HCT116 (cell line): ENCODE measurements around the gene HS6ST1. TPM values are rescaled to one million over a fixed set of nuclear protein-coding genes. Genes with fewer than 3 reads are reported as not detected.

Experiments
- ATAC-seq: fragments of 200-7000 bp; cut with Tn5 transposase; 2 replicates; pipeline ENCODE4 v1.9.1; 2020; ENCODE audit warnings: mild to moderate bottlenecking, moderate library complexity
- BruUV-seq: library from RNA; stranded (reverse); fragments of 400-500 nt; replicated peaks from 2 replicates; lab custom pipeline; 2021; lab: Mats Ljungman, UMichigan
- CTCF ChIA-PET: fragments of 300-600 bp; sonication (Branson Sonifier 250); formaldehyde crosslinking; loops from one replicate; lab custom pipeline; 2021; ENCODE audit warnings: antibody characterized with exemption; lab: Charles Lee
- POLR2A ChIA-PET: fragments of 300-600, 350-600 bp; sonication (Branson Sonifier 250); formaldehyde crosslinking; loops from one replicate; lab custom pipeline; 2021; ENCODE audit warnings: antibody characterized with exemption; lab: Charles Lee
- RAD21 ChIA-PET, 2 experiments: fragments of 300-600 bp; sonication (Branson Sonifier 250); formaldehyde crosslinking; loops; one replicate each; lab custom pipeline; 2023; ENCODE audit warnings: low total read pairs in 2 of 2; ENCODE audit not compliant: uncharacterized antibody in 2 of 2, unreplicated experiment in 2 of 2, low non-redundant PET in 1 of 2; lab: Charles Lee
- DNase-seq: peaks from one replicate; pipeline ENCODE4 v3.0.0-alpha.2; 2010; ENCODE audit warnings: low read depth, low spot score
- H2AFZ ChIP-seq: fragments of 200-600 bp; shearing (Covaris generic), sonication (generic); 2 replicates; pipeline ENCODE4 v1.6.1; 2017; ENCODE audit warnings: low read depth, mixed run types, mixed read lengths, antibody characterized with exemption, low read length; ENCODE audit not compliant: poor library complexity, severe bottlenecking
- H3K27ac ChIP-seq: 2 replicates; pipeline ENCODE4 v1.5.1; 2012; ENCODE audit warnings: low read depth, low read length
- H3K27me3 ChIP-seq: fragments of 200-600 bp; sonication (generic); 2 replicates; pipeline ENCODE4 v1.6.1; 2016; ENCODE audit warnings: mixed run types, low read length, mixed read lengths; ENCODE audit not compliant: insufficient read depth
- H3K36me3 ChIP-seq, 2 experiments: fragments of 200-500 bp in 1 of 2; fragments of 200-600 bp in 1 of 2; sonication (Bioruptor generic) in 1 of 2; sonication (generic) in 1 of 2; 2 replicates each; pipeline versions ENCODE4 v1.5.1 to v1.6.1; 2014 to 2016; ENCODE audit warnings: low read length in 2 of 2, inconsistent platforms in 1 of 2, mixed read lengths in 1 of 2, mixed run types in 1 of 2; ENCODE audit not compliant: insufficient read depth in 2 of 2, control insufficient read depth in 1 of 2
- H3K4me1 ChIP-seq, 2 experiments: fragments of 200-600 bp in 1 of 2; sonication (generic) in 1 of 2; 2 replicates each; pipeline versions ENCODE4 v1.5.1 to v1.6.1; 2012 to 2017; ENCODE audit warnings: low read length in 2 of 2, inconsistent platforms in 1 of 2, mild to moderate bottlenecking in 1 of 2, mixed read lengths in 1 of 2, mixed run types in 1 of 2, moderate library complexity in 1 of 2; ENCODE audit not compliant: insufficient read depth in 2 of 2, control insufficient read depth in 1 of 2
- H3K4me2 ChIP-seq: fragments of 200-600 bp; sonication (generic); 2 replicates; pipeline ENCODE4 v1.6.1; 2017; ENCODE audit warnings: mixed run types, low read length, mixed read lengths
- H3K4me3 ChIP-seq, 2 experiments: fragments of 200-600 bp in 1 of 2; sonication (generic) in 1 of 2; replicated peaks in 1 of 2; 2 replicates each; pipeline ENCODE4 v1.5.1; 2011 to 2016; ENCODE audit warnings: low read length in 2 of 2, control low read depth in 1 of 2, low read depth in 1 of 2, mild to moderate bottlenecking in 1 of 2, mixed read lengths in 1 of 2, mixed run types in 1 of 2
- H3K79me2 ChIP-seq: fragments of 200-600 bp; sonication (generic); 2 replicates; pipeline ENCODE4 v1.6.1; 2017; ENCODE audit warnings: mild to moderate bottlenecking, mixed run types, low read length, moderate library complexity, mixed read lengths; ENCODE audit not compliant: insufficient read depth
- H3K9ac ChIP-seq: fragments of 200-600 bp; sonication (generic); 2 replicates; pipeline ENCODE4 v1.6.1; 2016; ENCODE audit warnings: low read length, mixed read lengths
- H3K9me2 ChIP-seq: fragments of 200-600 bp; sonication (generic), shearing (Covaris generic); 2 replicates; pipeline ENCODE4 v1.6.1; 2017; ENCODE audit warnings: mixed run types, mild to moderate bottlenecking, moderate library complexity; ENCODE audit not compliant: insufficient read depth
- H3K9me3 ChIP-seq, 2 experiments: fragments of 200-500 bp in 1 of 2; fragments of 200-600 bp in 1 of 2; sonication (Bioruptor generic) in 1 of 2; sonication (generic) in 1 of 2; 2 replicates each; pipeline ENCODE4 v1.6.1; 2014 to 2017; ENCODE audit warnings: low read length in 2 of 2, mixed read lengths in 2 of 2, inconsistent platforms in 1 of 2, low read depth in 1 of 2, mild to moderate bottlenecking in 1 of 2, mixed run types in 1 of 2, moderate library complexity in 1 of 2; ENCODE audit not compliant: control insufficient read depth in 1 of 2, insufficient read depth in 1 of 2
- H4K20me1 ChIP-seq: fragments of 200-600 bp; sonication (generic), shearing (Covaris generic); 2 replicates; pipeline ENCODE4 v1.6.1; 2017; ENCODE audit warnings: mixed run types, mild to moderate bottlenecking, moderate library complexity; ENCODE audit not compliant: insufficient read depth
- ATF3 ChIP-seq: IDR thresholded peaks from 2 replicates; pipeline ENCODE4 v1.6.1; 2012
- CBX3 ChIP-seq: IDR thresholded peaks from 2 replicates; pipeline ENCODE4 v1.6.1; 2012; ENCODE audit warnings: low read depth
- CTCF ChIP-seq, 3 experiments: fragments of 200-600 bp in 1 of 3; sonication (generic) in 1 of 3; IDR thresholded peaks in 2 of 3; conservative IDR thresholded peaks in 1 of 3; 2 replicates each; pipeline ENCODE4 v1.5.1; 2012 to 2017; ENCODE audit warnings: low read depth in 2 of 3, low read length in 2 of 3, antibody characterized with exemption in 1 of 3, borderline replicate concordance in 1 of 3, control low read depth in 1 of 3, mild to moderate bottlenecking in 1 of 3, mixed read lengths in 1 of 3, mixed run types in 1 of 3, moderate library complexity in 1 of 3; ENCODE audit not compliant: insufficient read depth in 1 of 3
- EGR1 ChIP-seq: IDR thresholded peaks from 2 replicates; pipeline ENCODE4 v1.6.1; 2012; ENCODE audit warnings: low read depth
- ELF1 ChIP-seq: IDR thresholded peaks from 2 replicates; pipeline ENCODE4 v1.6.1; 2012; ENCODE audit warnings: low read depth, borderline replicate concordance
- EZH2phosphoT487 ChIP-seq: fragments of 200-600 bp; IDR thresholded peaks from 2 replicates; pipeline ENCODE4 v1.6.1; 2018; ENCODE audit warnings: antibody characterized with exemption, borderline replicate concordance
- POLR2A ChIP-seq: IDR thresholded peaks from 2 replicates; pipeline ENCODE4 v1.7.0; 2011; ENCODE audit warnings: borderline replicate concordance; ENCODE audit not compliant: insufficient read depth, insufficient read length; ENCODE audit errors: extremely low read depth
- RAD21 ChIP-seq: IDR thresholded peaks from 2 replicates; pipeline ENCODE4 v1.6.1; 2012; ENCODE audit warnings: low read depth, mild to moderate bottlenecking
- YY1 ChIP-seq: IDR thresholded peaks from 2 replicates; pipeline ENCODE4 v1.6.1; 2011; ENCODE audit warnings: low read length, low read depth, moderate library complexity, mild to moderate bottlenecking; ENCODE audit not compliant: insufficient replicate concordance; ENCODE audit errors: extremely low read depth
- ZFX ChIP-seq: fragments of 450-650 bp; IDR thresholded peaks from 2 replicates; pipeline ENCODE4 v1.6.1; 2017
- intact Hi-C: fragments of 100-400 bp; cut with micrococcal nuclease; formaldehyde crosslinking; loops from 2 replicates; pipeline ENCODE4 v1.10.0; 2022
- total RNA-seq: library from RNA; stranded (reverse); gene quantifications from one replicate; pipeline ENCODE4 v1.2.1, GENCODE V29; 2021; ENCODE audit not compliant: unreplicated experiment

Gene HS6ST1
- total RNA-seq, 1 experiment from 2014 or later: 35.0 TPM

GRCh38 chr2:128258218-128258617 lies 60.5 kb downstream of the HS6ST1 start:
- ChIA-PET RAD21 (no interaction called here), POLR2A (no interaction called here), CTCF (no interaction called here)
- Histone ChIP-seq H3K27me3 (no peaks in the 10 kb centered on the region), H3K9me3 (no peaks in the 10 kb centered on the region), H3K4me3 (no peak overlapping the region), H3K9me2 (no peaks in the 10 kb centered on the region), H3K79me2 (no peaks in the 10 kb centered on the region), H2AFZ (no peak overlapping the region), H3K27ac (no peak overlapping the region), H3K4me2 (no peak overlapping the region)
- DNase-seq: no peak
- intact Hi-C loops: no loop called here
- no TSS peak for BruUV-seq
- TF ChIP-seq ZFX (no peak), EGR1 (no peak), CBX3 (no peak), ELF1 (no peak), ATF3 (no peak), POLR2A (no peak), CTCF (IDR thresholded peaks at IDR 0.05 in 2 of 3, conservative IDR thresholded peaks at IDR 0.05 in 1 of 3; ENCODE audit: borderline replicate concordance in 1 of 3, insufficient read depth in 1 of 3, low read depth in 2 of 3, low read length in 2 of 3) (no peak), YY1 (no peak), RAD21 (no peak), EZH2phosphoT487 (no peak)
- TF ChIP-seq, all 23 proteins: peak for 0
- Histone ChIP-seq H3K9ac (no peak overlapping the region), H3K4me1 (peaks cover 0 to 12% of the 10 kb centered on the region in 2 experiments; a peak in 1 of 4 replicates), H4K20me1 (no peaks in the 10 kb centered on the region), H3K36me3 (no peaks in the 10 kb centered on the region)
- no peak for ATAC-seq
